ENCODE data around the gene MPG. TPM values are rescaled to one million over a fixed set of nuclear protein-coding genes. Genes with fewer than 3 reads are reported as not detected.

MPG gene
- total RNA-seq, 1 donor from 2014 or later: 56.5 TPM

DNA sequence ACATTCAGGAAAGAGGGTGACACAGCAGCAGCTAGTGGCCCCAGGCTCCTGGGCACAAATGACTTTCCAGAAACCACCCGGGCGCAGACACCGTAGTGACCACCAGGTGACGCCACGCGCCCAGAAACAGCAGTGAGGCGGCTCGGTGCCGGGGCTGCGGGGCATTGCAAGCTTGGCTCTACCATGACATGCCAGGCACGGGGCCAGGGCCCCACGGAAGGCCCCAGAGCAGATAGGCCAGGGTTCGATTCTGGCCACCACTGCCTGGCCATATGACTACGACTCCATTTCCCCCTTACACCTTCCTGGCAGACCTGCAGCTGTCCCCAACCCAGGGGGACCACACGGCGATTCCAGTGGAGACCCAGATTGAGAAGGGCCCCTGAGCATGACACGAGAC lies 12.3 kb upstream of the MPG start:
- no peak for DNase-seq (ENCODE audit: low read depth)
- no peak overlapping the region for H3K27ac Mint-ChIP-seq (ENCODE audit: unreplicated experiment)
- TF ChIP-seq, protein P1, sequence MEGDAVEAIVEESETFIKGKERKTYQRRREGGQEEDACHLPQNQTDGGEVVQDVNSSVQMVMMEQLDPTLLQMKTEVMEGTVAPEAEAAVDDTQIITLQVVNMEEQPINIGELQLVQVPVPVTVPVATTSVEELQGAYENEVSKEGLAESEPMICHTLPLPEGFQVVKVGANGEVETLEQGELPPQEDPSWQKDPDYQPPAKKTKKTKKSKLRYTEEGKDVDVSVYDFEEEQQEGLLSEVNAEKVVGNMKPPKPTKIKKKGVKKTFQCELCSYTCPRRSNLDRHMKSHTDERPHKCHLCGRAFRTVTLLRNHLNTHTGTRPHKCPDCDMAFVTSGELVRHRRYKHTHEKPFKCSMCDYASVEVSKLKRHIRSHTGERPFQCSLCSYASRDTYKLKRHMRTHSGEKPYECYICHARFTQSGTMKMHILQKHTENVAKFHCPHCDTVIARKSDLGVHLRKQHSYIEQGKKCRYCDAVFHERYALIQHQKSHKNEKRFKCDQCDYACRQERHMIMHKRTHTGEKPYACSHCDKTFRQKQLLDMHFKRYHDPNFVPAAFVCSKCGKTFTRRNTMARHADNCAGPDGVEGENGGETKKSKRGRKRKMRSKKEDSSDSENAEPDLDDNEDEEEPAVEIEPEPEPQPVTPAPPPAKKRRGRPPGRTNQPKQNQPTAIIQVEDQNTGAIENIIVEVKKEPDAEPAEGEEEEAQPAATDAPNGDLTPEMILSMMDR (IDR thresholded peaks at IDR 0.05; ENCODE audit: insufficient read depth, low read depth, low read length): peak; percentile 79
- TF ChIP-seq EZH2 (IDR thresholded peaks at IDR 0.05; ENCODE audit: insufficient read depth, low read length): no peak
- FAIRE-seq: no peak
- H3K36me3 Mint-ChIP-seq (ENCODE audit: low read depth, unreplicated experiment): peaks cover 11% of the 10 kb centered on the region
- H3K9me3 Mint-ChIP-seq (ENCODE audit: unreplicated experiment): no peaks in the 10 kb centered on the region
- no peak overlapping the region for H3K4me3 Mint-ChIP-seq (ENCODE audit: unreplicated experiment)
- no peak overlapping the region for H3K9ac ChIP-seq (ENCODE audit: low read length)
- peaks cover 18% of the 10 kb centered on the region for H3K4me1 Mint-ChIP-seq (ENCODE audit: low read depth, unreplicated experiment)
- peaks cover 12% of the 10 kb centered on the region for H3K4me1 ChIP-seq (ENCODE audit: insufficient read depth, low read length)
- peaks cover 76% of the 10 kb centered on the region for H4K20me1 ChIP-seq (ENCODE audit: insufficient read depth, low read length)
- H3K9me3 ChIP-seq (ENCODE audit: insufficient read depth, low read depth, low read length): no peaks in the 10 kb centered on the region
- H3K36me3 ChIP-seq (ENCODE audit: insufficient read depth, low read length): peaks cover 6% of the 10 kb centered on the region
- no peak overlapping the region for H3K27ac ChIP-seq (ENCODE audit: low read depth, low read length)
- H2AFZ ChIP-seq (ENCODE audit: low read depth, low read length): no peak overlapping the region
- no peaks in the 10 kb centered on the region for H3K27me3 Mint-ChIP-seq (ENCODE audit: low read depth, unreplicated experiment)
- no peak overlapping the region for H3K4me2 ChIP-seq (ENCODE audit: low read length)
- peaks cover 50% of the 10 kb centered on the region for H3K79me2 ChIP-seq (ENCODE audit: insufficient read depth, low read length)
- H3K4me3 ChIP-seq (ENCODE audit: insufficient read depth, low read depth, low read length): no peak overlapping the region
- no peaks in the 10 kb centered on the region for H3K27me3 ChIP-seq (ENCODE audit: insufficient read depth, low read length)

GRCh38 chr16:66309-67182 lies 11.5 kb upstream of the MPG start:
- no peak overlapping the region for H3K4me3 Mint-ChIP-seq (ENCODE audit: unreplicated experiment)
- no peak overlapping the region for H3K27ac Mint-ChIP-seq (ENCODE audit: unreplicated experiment)
- peaks cover 58% of the 10 kb centered on the region for H3K79me2 ChIP-seq (ENCODE audit: insufficient read depth, low read length)

More at GRCh38 chr16:66309-67182, 11.5 kb upstream of the MPG start:
- Histone ChIP-seq H3K4me3 (ENCODE audit: insufficient read depth, low read depth, low read length) (no peak overlapping the region), H3K4me1 (ENCODE audit: insufficient read depth, low read length) (peaks cover 20% of the 10 kb centered on the region), H3K27ac (ENCODE audit: low read depth, low read length) (no peak overlapping the region), H3K27me3 (ENCODE audit: insufficient read depth, low read length) (no peaks in the 10 kb centered on the region), H3K9me3 (ENCODE audit: insufficient read depth, low read depth, low read length) (no peaks in the 10 kb centered on the region), H3K4me2 (ENCODE audit: low read length) (no peak overlapping the region), H2AFZ (ENCODE audit: low read depth, low read length) (no peak overlapping the region), H3K9ac (ENCODE audit: low read length) (no peak overlapping the region), H4K20me1 (ENCODE audit: insufficient read depth, low read length) (peaks cover 82% of the 10 kb centered on the region), H3K36me3 (ENCODE audit: insufficient read depth, low read length) (peaks cover 3% of the 10 kb centered on the region)
- Mint-ChIP-seq H3K36me3 (ENCODE audit: low read depth, unreplicated experiment) (peaks cover 10% of the 10 kb centered on the region), H3K9me3 (ENCODE audit: unreplicated experiment) (no peaks in the 10 kb centered on the region), H3K27me3 (ENCODE audit: low read depth, unreplicated experiment) (no peaks in the 10 kb centered on the region), H3K4me1 (ENCODE audit: low read depth, unreplicated experiment) (peaks cover 20% of the 10 kb centered on the region)
- DNase-seq (ENCODE audit: low read depth) (no peak), FAIRE-seq (no peak)
- TF ChIP-seq EZH2 (IDR thresholded peaks at IDR 0.05; ENCODE audit: insufficient read depth, low read length): no peak
- TF ChIP-seq, protein P1 (IDR thresholded peaks at IDR 0.05; ENCODE audit: insufficient read depth, low read depth, low read length): no peak
